PC-9 (cell line): ENCODE results near the gene GBX1.

ENCODE experiments used
- EZH2 ChIP-seq: fragments of 200-600 bp; sonication (generic); IDR thresholded peaks from 2 replicates; pipeline ENCODE4 v1.8.0; 2017; ENCODE audit warnings: antibody characterized with exemption, low read depth
- TF ChIP-seq, protein P1 (sequence below): fragments of 200-600 bp; sonication (generic); conservative IDR thresholded peaks from 2 replicates; pipeline ENCODE4 v1.6.1; 2017; ENCODE audit warnings: mixed run types, antibody characterized with exemption, mild to moderate bottlenecking, moderate library complexity

DNA sequence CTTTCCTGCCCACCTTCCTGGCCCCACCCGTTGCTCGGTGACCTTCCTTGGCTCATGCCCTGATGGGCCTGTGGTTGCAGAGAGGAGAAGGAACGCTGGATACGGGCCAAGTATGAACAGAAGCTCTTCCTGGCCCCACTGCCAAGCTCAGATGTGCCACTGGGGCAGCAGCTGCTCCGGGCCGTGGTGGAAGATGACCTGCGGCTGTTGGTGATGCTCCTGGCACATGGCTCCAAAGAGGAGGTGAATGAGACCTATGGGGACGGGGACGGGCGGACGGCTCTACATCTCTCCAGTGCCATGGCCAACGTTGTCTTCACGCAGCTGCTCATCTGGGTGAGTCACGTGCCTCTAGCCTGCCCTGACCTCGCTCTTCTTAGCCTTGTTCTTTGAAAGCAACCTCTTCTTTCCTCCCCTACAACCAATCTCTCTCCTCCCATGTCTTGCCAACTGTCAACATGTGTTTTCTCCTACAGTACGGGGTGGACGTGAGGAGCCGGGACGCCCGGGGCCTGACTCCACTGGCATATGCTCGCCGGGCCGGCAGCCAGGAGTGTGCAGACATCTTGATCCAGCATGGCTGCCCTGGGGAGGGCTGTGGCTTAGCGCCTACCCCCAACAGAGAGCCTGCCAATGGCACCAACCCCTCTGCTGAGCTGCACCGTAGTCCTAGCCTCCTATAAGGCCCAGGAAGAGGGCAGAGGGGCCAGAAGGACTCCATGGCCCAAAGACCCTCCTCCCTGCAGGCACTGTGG, 24.1 kb downstream of the GBX1 start:
- TF ChIP-seq, protein P1, sequence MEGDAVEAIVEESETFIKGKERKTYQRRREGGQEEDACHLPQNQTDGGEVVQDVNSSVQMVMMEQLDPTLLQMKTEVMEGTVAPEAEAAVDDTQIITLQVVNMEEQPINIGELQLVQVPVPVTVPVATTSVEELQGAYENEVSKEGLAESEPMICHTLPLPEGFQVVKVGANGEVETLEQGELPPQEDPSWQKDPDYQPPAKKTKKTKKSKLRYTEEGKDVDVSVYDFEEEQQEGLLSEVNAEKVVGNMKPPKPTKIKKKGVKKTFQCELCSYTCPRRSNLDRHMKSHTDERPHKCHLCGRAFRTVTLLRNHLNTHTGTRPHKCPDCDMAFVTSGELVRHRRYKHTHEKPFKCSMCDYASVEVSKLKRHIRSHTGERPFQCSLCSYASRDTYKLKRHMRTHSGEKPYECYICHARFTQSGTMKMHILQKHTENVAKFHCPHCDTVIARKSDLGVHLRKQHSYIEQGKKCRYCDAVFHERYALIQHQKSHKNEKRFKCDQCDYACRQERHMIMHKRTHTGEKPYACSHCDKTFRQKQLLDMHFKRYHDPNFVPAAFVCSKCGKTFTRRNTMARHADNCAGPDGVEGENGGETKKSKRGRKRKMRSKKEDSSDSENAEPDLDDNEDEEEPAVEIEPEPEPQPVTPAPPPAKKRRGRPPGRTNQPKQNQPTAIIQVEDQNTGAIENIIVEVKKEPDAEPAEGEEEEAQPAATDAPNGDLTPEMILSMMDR, result no peak
- no peak for TF ChIP-seq EZH2
